Activated CD8-positive, alpha-beta memory T cell treated with anti-CD3 and anti-CD28 coated beads for 1 hour (primary cell): ENCODE measurements around the gene MACROD1.
A peak's percentile ranks its signal among the peaks of the same experiment; 100 is the strongest.
"Not testable (repeated sequence)": the region's sequence is repeated elsewhere in the genome, so short reads cannot be mapped to it uniquely, and the experiment has no call there.

ENCODE experiments used
- DNase-seq, 2 donors: peaks; one replicate each; pipeline ENCODE4 v3.0.0-alpha.2; 2020; ENCODE audit warnings: low read depth in 1 of 2; ENCODE audit errors: extremely low read depth in 1 of 2

The MACROD1 gene

DNA sequence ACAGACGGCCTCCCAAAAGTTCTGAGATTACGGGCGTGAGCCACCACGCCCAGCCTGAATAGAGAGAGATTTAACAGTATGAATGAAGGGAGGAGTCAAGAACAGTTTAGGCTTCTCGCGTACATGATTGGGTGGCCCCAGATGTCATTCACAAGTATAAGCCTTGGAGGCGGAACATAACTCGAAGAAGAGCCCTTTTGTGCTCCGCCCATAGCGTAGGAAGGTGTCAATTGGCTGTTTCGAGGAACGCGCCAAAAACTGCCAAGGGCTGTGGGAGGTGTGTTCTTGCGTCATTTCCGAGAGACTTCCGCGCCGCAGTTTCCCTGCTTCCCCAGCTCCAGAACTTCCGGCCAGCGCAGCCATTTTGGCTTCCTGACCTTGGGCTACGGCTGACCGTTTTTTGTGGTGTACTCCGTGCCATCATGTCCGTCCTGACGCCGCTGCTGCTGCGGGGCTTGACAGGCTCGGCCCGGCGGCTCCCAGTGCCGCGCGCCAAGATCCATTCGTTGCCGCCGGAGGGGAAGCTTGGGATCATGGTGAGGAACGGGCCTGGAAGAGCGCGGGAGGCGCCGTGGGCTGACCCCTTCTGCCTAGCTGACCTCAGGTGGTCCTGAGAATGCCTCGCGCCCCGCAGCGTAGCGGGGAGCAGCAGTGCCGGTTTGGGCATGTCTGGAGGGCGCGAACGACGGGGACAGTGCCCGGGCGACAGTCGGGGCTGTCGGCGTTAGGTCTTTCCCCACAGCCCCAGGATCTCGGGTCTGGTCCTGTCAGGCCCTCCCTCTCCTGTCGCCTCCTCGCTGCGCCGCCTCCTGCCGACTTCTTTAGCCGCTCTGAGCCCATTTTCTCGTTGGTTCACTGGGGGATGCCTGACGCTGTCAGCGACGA is 191.4 kb downstream of the MACROD1 start, which contains the start of gene COX8A:
Gene COX8A, plus strand, starts transcription at position 362 of the 885 bp plus-strand sequence. Its CDS starts 61 bp downstream, at position 423.
- peak; percentile 83 to 86 for DNase-seq

DNA sequence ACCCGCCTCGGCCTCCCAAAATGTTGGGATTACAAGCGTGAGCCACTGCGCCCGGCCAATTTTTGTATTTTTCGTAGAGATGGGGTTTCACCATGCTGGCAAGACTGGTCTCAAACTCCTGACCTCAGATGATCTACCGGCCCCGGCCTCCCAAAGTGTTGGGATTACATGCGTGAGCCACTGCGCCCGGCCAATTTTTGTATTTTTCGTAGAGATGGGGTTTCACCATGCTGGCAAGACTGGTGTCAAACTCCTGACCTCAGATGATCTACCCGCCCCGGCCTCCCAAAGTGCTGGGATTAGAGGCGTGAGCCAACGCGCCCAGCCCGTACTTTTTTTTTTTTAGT is 192.0 kb downstream of the MACROD1 start:
- DNase-seq, result not testable (repeated sequence)

DNA sequence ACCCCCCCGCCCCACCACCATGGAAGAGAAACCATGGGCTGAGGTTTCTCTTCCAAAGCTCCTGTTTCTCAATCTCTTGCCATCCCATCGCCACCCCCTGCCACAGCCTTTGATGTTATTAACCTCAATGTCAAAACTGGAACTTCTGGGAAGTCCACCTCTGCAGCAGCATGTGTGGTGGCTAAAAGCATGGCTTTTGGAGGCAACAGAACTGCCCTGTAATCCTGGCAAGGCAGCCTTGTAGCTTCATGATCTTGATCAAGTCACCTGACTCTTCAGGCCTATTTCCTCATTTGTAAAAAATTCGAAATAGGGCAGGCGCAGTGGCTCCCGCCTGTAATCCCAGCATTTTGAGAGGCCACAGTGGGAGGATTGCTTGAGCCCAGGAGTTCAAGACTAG is 195.0 kb downstream of the MACROD1 start:
- no peak for DNase-seq

DNA sequence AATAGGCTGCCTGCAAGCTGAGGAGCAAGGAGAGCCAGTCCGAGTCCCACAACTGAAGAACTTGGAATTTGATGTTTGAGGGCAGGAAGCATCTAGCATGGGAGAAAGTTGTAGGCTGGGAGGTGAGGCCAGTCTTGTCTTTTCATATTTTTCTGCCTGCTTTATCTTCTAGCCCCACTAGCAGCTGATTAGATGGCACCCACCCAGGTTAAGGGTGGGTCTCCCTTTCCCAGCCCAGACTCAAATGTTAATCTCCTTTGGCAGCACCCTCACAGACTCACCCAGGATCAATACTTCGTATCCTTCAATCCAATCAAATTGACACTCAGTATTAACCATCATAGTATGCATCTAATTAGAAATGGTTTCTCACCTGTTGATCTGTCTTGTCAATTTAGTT is 196.5 kb downstream of the MACROD1 start:
- no peak for DNase-seq

DNA sequence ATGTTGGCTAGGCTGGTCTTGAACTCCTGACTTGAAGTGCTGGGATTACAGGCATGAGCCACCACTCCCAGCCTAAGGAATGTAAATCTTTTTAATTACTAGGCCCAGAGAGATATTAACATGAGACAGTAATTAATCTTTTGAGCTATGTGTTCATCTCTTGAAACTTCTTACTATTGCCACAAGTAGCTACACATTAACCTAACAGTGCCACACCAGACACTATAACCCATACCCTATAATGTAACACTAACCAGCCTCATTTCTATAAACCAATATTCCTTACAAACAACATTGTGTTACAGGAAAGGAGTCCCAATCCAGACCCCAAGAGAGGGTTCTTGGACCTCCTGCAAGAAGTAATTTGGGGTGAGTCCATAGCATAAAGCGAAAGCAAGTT is 199.5 kb downstream of the MACROD1 start:
- DNase-seq, result no peak

DNA sequence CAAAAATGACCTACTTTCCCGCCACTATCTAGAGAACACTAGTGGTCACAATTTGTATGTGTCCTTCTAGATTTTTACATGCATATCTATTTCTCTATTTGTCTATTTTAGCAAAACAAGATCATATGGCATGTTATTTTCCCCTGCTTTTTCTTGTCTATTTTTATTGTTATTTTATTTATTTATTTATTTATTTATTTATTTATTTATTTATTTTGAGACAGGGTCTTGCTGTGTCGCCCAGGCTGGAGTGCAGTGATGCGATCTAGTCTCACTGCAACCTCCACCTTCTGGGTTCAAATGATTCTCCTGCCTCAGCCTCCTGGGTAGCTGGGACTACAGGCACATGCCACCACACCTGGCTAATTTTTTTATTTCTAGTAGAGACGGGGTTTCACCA is 202.0 kb downstream of the MACROD1 start:
- not testable (repeated sequence) for DNase-seq

DNA sequence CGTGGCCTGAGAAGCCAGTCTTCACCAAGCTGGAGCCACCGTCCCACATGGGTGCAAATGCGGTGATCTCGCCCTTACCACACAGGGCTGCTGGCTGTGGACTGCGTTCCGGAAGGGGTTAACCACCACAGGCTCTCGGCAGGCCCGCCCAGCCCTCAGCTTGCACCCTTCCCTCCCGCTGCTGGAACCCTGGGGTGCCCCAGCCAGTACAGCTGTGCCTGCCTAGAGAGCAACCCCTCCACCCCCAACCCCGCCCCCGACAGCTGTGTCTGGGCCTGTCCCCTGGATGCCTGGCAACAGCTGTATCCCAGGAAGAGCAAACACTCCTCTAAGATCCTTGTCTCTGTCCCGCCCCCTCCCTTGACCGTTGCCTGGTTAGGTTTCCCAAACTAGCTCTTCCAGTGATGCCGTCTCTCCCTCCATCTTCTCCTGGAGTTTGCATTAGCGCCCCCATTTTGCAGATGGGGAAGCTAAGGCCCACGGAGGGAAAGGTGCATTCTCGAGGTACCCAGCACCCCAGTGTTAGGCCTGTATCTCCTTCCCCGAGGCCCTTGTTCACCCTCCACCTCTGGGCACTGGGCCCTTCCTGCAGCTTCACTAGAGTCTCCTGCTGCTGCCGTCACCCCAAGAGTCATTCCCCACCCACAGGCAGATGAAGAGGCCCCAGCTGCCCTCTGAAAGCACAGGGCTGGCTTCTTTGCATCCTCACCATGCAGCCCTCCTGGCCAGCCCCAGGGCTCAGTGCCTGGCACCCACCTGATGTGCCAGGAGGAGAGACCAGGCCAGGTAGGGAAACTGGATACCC is 204.1 kb downstream of the MACROD1 start:
- DNase-seq, result no peak

DNA sequence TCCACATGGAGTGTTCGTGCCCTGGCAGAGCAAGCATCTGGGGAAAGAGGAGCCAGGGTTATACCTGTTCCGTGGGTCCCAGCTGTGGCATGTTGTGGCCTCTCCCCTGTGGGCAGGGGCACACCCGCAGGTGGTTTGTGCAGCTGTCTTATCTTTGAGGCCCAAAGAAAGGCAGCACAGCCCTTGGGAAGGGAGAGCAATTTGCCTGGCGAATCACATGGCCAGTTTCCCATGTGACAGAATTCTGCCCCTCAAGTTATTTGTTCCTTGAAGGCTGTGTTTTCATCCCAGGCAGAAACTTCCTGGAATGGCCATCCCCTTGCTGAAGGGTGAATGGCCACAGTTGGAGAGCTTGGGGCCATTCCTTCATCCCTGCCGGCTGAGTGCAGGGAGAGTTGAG is 207.9 kb downstream of the MACROD1 start:
- DNase-seq, result no peak

DNA sequence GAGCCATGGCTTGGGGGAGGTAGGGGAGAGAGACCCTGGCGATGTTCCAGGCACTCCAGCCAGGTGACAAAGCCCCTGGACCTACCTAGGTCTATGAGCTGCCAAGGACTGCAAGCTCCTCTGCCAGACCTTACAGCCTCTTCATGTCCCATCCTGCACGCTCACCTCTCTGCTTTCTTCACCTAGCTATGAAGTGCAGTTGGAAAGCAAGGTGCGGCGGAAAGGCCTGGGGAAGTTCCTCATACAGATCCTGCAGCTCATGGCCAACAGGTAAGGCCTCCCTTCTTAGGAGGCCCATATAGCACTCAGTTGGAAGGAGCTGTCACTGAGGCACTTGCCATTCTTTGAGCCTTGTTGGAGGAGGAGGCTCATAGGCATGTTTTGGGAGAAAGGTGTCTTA is 213.3 kb downstream of the MACROD1 start:
- no peak for DNase-seq

DNA sequence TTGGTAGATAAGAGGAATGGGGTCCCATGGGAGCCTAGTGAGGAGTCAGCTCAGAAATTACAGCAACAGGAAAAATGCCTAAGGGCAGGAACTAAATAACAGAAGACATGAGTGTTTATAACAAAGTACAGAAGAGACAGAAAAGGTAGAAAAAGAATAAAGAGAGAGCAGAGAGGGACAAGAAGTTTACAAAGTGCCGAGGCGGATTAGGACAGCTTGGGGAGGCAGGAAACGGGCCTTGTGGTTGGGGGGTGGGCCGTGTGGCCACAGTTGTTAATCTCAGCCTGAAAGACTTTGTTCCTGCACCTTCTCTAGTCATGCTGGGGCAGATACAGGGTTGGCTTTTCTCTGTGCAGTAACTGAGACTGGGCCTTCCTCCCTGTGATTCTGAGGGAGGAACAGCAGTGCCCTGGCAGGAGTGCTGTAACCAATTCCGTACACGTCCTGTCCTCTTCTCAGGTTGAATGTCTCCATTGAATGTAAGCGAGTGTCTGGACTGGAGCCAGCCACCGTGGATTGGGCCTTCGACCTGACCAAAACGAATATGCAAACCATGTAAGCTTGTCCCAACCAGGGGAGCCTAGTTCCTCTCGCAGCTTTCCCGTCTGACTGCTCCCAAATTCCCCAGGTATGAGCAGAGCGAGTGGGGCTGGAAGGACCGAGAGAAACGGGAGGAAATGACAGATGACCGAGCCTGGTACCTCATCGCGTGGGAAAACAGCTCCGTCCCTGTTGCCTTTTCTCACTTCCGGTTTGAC is 214.0 kb downstream of the MACROD1 start:
- DNase-seq, result no peak
